ENCODE data around the gene PPP4R4. TPM values are rescaled to one million over a fixed set of nuclear protein-coding genes. Genes with fewer than 3 reads are reported as not detected.
"Not testable (repeated sequence)": the region's sequence is repeated elsewhere in the genome, so short reads cannot be mapped to it uniquely, and the experiment has no call there.

PPP4R4 gene
- total RNA-seq, 1 donor from 2014 or later: 0.30 TPM

DNA sequence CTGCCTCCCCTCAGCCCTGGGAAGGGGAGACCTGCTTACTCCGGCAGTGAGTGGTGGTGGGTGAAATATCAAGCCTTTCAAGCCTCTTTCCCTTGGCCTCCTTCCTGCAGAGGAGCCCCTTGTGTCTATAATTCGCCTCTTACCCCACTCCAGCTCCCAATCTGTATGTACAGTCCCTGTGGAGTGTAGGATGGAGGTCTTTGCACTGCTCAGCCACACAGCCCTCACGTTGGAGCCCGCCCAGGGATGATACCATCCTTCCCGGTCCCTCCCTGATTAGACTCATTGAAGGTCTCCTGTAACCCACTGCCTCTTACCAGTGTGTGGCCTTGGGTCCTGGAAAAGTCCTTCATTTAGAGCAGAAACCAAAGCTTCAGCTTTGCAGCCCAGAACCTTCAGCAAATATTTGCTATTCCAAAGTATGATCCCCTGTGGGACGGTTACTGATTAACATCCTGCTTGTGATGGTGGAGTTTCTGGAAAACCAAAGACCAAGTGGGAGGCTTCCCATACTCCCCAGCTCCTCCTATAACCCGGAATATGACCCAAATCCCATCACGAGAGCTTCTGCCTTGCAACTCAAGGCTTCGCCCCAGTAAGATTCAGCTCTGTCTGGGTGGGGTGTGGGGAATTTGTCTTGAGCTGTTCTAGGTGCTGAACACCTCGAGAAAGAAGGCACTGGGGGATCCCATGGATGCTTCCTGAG lies 118.9 kb downstream of the PPP4R4 start, which contains the start of gene SERPINA10:
TSS of gene SERPINA10 (minus strand) at position 397 of the 706 bp plus-strand sequence. CDS start 2,675 bp downstream, outside the sequence.
- DNase-seq (no peak), ATAC-seq (no peak)
- intact Hi-C loops (cut with micrococcal nuclease): no loop called here

DNA sequence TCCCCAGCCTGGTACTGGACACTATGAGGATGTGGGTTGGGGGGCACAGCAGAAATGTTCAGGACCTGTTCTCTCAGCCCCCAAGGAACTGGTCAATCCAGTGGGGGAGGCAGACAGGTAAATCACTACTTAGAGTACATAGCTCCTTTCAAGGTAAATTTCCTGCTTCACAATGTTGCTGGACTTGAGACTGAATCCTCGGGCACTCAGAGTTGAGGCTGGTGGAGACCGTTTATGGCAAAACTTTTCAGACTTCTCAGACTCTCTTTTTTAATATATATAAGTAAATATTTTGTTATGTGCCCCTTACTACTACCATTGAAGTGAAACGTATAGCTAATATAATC lies 119.4 kb downstream of the PPP4R4 start:
- ATAC-seq (no peak), DNase-seq (no peak)
- intact Hi-C loops (cut with micrococcal nuclease): no loop called here

- DNase-seq: no peak
- ATAC-seq: no peak
- intact Hi-C loops (cut with micrococcal nuclease): no loop called here
These were observed 121.4 kb downstream of the PPP4R4 start for GRCh38 chr14:94295360-94296180.

DNA sequence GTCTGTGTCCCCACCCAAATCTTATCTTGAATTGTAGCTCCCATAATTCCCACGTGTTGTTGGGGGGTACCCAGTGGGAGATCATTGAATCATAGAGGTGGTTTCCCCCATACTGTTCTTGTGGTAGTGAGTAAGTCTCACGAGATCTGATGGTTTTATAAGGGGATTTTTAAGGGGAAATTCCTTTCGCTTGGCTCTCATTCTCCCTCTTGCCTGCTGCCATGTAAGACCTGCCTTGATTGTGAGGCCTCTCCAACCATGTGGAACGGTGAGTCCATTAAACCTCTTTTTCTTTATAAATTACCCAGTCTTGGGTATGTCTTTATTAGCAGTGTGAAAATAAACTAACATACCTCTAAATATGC lies 122.0 kb downstream of the PPP4R4 start:
- DNase-seq; intact Hi-C loops (cut with micrococcal nuclease); ATAC-seq: not testable (repeated sequence)

GRCh38 chr14:94298130-94298529 lies 124.0 kb downstream of the PPP4R4 start:
- intact Hi-C loops (cut with micrococcal nuclease): no loop called here
- DNase-seq: no peak
- no peak for ATAC-seq

- no peak for ATAC-seq
- intact Hi-C loops (cut with micrococcal nuclease): no loop called here
- DNase-seq: no peak
These were observed 129.0 kb downstream of the PPP4R4 start for GRCh38 chr14:94303111-94303510.

DNA sequence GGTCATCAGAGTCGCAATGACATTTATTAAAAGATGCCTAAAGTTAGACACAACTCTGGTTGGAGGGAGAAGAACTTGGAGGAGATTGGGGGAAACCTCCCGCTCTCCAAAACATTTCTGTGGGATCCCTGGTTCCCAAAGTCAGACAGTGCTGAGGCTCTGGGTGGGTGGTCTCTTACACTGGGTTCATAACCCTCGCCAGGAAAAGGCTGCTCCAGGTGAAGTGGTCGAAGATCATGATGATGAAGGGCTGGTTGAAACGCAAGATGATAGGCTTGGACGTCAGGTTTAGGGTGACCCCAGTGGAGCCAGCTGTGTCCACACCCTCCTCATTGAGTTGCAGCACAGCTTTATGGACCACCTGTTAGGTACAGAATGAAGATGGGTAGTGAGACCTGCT lies 130.1 kb downstream of the PPP4R4 start:
- ATAC-seq (no peak), DNase-seq (no peak)
- intact Hi-C loops (cut with micrococcal nuclease): no loop called here

DNA sequence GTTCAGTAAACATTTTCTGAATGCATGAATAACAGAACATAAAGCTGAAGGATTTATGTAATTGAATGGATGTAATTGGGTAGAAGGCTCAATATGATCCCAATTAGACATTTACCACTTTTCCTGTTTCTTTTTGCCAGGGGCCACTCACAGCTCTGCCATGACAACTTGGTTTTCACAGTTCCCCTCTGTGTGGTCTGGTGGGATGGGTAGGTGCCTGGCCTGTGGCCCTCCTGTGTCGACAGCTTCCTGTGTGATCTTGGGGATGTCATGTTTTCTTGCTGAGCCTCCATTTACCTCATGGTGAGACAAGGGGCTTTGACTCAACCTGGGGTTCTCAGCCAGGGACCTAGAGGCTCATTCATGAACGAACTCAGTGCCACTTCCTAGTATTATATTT lies 131.5 kb downstream of the PPP4R4 start:
- intact Hi-C loops (cut with micrococcal nuclease): no loop called here
- ATAC-seq (no peak), DNase-seq (no peak)

DNA sequence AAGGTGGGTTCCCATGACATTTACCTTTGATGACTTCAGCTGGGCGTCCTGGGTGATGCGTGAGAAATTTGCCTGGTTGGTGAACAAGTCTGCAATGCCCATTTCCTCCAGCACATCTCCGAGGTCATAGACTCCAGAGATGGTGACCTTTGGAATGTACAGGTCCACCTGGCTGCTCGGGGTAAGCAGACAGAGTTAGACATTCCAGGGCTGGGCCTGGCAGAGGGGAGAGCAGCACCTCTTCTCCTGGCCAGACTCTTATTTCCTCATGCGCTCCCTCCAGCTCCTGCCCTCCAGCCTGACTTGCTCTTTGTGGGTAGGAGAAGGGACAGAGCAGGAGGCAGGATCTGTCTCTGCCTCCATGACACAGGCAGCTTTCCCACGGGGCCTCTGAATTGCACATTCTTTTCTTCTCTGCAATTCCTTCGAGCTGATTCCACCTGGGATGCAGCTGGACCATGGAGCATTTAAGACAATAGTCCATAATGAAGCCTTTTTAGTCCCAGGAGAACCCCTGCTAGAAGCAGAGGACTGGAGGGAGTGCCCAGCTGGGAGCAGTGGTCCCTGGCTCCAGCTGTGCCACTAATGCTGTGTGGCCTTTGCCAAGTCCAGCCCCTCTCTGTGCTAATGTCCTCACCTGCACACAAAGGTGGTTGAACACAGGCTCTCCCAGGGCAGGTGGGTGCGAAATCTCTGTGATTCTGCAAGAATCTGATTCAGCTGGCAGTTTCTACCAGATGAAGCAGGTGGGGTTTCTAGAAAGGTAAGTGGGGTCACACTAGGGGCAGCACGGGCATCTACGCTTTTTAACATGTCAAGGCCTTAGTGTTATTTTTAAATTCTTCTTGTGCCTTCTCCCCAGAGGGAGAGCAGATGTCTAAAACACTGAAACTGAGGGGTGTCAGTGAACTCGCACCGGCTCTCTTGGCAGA lies 132.2 kb downstream of the PPP4R4 start:
- DNase-seq (no peak), ATAC-seq (no peak)
- intact Hi-C loops (cut with micrococcal nuclease): no loop called here

DNA sequence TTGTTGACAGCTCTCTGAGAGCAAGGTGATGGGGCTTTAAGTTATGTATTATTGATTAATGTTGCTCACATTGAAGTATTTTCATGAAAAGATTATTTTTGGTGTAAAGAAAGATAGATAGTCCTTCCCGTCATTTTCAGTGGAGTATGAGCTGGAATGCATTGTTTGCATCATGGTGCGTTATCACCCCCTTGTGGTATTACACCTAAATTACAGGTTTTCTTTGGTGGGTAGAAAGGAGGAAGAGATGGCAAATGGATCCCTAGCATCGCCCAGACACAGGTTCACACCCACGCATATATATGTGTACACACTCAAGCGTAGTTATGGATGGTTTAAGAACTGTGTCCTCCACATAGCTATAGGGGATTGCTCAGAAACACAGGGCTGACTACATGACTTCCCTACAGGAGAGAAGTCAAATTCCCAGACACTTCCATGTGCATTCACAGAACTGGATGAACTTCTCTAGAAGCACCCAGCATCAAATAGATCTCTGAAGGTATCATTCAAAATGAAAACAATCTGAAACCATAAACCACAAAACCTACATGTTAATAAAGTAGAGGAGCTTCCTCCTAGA lies 133.4 kb downstream of the PPP4R4 start:
- intact Hi-C loops (cut with micrococcal nuclease): no loop called here
- DNase-seq: no peak
- ATAC-seq: no peak

GRCh38 chr14:94309721-94310120 lies 135.6 kb downstream of the PPP4R4 start:
- DNase-seq (no peak), ATAC-seq (no peak)
- intact Hi-C loops (cut with micrococcal nuclease): no loop called here

DNA sequence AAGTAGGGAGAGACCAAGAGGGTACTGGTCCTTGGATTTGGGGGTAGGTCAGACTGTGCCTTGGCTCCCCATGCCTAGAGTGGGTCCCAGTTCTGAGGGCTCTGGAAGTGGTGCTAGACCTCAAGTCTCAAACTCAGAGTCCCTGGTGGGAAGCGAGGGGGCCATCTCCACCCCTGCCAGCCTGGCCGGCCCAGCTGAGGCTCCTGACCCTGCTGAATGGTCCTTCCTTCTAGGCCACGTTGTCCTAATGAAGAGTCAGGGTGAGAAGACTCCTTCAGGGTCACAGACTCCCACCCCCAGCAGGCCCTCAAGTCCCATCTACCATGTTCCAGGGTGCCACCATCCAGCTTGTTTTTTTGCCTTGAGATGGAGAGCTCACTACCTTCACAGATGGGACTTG lies 136.1 kb downstream of the PPP4R4 start:
- intact Hi-C loops (cut with micrococcal nuclease): no loop called here
- ATAC-seq (no peak), DNase-seq (no peak)

- intact Hi-C loops (cut with micrococcal nuclease): no loop called here
- DNase-seq: no peak
- ATAC-seq: no peak
These were observed 138.5 kb downstream of the PPP4R4 start for GRCh38 chr14:94312481-94313246.

DNA sequence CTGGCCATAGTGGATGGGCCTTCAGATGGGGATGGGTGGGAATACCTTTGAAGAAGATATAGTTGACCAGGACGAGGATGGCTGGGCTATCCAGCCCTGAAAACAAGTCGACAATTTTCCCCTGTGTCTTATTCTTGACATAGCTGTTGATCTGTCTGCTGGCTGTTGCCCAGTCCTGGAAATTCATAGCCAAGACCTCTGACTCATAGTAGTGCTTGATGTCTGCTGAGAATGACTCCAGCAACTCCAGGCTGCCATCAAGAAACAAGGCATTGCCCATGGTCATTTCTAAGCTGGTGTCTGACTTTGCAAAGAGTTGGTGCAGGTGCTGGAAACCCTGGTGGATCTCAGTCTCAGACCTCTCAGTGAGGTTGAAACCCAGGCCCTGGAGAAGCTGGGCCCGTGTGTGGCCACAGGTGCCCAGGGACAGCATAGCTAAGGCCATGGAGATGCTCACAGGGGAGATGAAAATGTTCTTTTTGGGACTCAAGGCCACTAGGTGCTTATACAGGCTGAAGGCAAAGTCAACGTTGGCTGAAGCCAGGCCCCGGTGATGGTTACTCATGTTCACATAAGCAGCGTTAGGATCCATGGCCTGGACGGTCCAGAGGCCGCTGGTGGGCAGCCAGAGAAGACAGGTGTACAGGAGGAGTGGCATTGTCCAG lies 140.0 kb downstream of the PPP4R4 start:
- DNase-seq (no peak), ATAC-seq (no peak)
- intact Hi-C loops (cut with micrococcal nuclease): no loop called here

DNA sequence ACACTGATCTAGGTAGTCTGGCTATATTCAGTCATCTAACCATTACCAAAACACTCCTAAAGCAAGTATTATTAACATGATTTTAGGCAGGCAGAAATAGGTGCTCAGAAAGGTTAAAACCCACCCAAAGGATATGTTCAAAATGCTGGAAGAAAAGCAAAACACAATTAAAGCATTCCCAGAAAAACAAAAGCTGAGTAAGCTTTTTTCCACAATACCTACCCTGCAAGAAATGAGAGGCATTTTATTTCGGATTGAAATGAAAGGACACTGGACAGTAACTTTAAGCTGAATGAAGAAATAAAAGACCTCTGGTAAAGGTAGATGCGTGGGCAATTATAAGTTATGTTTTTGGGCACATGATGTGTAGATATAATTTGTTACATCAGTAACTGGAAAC lies 140.8 kb downstream of the PPP4R4 start:
- DNase-seq (no peak), ATAC-seq (no peak)
- intact Hi-C loops (cut with micrococcal nuclease): no loop called here

DNA sequence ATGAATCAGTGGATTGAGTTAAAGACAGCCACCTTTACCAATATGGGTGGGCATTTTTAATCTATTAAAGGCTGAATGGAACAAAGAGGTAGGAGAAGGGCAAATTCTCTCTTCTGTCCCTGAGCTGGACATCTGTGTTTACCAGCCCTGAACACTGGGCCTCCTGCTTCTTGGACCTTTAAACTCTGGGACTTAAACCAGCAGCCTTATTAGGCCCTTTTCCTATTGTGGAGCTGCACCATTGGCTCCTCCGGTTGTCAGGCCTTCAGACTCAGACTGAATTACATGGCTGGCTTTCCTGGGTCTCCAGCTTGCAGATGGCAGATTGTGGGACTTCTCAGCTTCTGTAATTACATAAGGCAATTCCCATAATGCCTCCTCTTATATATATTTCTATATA lies 142.6 kb downstream of the PPP4R4 start:
- ATAC-seq (no peak), DNase-seq (no peak)
- intact Hi-C loops (cut with micrococcal nuclease): no loop called here

DNA sequence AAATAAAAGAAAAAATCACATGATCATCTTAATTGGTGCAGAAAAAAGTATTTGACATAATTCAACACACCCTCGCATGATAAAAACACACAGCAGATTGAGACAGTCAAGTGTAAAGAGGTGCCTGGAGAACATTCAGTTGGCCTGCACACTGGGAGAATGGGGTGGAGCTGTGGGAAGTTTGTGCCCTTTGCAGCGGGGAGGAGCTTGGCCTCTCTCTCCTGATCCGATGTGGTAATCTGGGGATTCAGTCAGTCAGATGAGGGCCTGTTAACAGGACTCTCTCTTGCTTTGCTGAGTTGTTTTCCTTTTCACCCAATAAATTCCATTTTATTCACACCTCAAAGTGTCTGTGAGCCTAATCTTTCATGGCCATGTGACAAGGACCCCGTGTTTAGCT lies 143.1 kb downstream of the PPP4R4 start:
- intact Hi-C loops (cut with micrococcal nuclease): no loop called here
- ATAC-seq: peak; percentile 78
- peak; percentile 38 for DNase-seq

- no peak for ATAC-seq
- DNase-seq: no peak
- intact Hi-C loops (cut with micrococcal nuclease): no loop called here
These were observed 146.1 kb downstream of the PPP4R4 start for GRCh38 chr14:94320243-94320642.
